SK-N-SH treated with all-trans-retinoic acid at 6 μM for 48 hours (cell line): ENCODE data around the gene PBX2.

Experiments used
- ATAC-seq: fragments of 200-7000 bp; cut with Tn5 transposase; 3 replicates; pipeline ENCODE4 v1.9.1; 2020; ENCODE audit warnings: mild to moderate bottlenecking, moderate library complexity
- BACH2 ChIP-seq: fragments of 250-450 bp; sonication (Bioruptor Pico); IDR thresholded peaks from 2 replicates; pipeline ENCODE4 v1.9.0; 2021; ENCODE audit warnings: mild to moderate bottlenecking, borderline replicate concordance
- CSDC2 ChIP-seq: fragments of 250-450 bp; sonication (Bioruptor Pico); IDR thresholded peaks from 2 replicates; pipeline ENCODE4 v1.5.0; 2020; ENCODE audit warnings: mild to moderate bottlenecking, moderate library complexity
- ESRRG ChIP-seq: fragments of 250-450 bp; sonication (Bioruptor Pico); IDR thresholded peaks from 2 replicates; pipeline ENCODE4 v1.6.1; 2021; ENCODE audit warnings: mild to moderate bottlenecking
- GLIS3 ChIP-seq: fragments of 250-450 bp; sonication (Bioruptor Pico); IDR thresholded peaks from 2 replicates; pipeline ENCODE4 v1.5.0; 2020; ENCODE audit warnings: mild to moderate bottlenecking, moderate library complexity
- ISL1 ChIP-seq: fragments of 250-450 bp; sonication (Bioruptor Pico); IDR thresholded peaks from 2 replicates; pipeline ENCODE4 v2.1.2; 2022; ENCODE audit warnings: mild to moderate bottlenecking, moderate library complexity
- OSR1 ChIP-seq: fragments of 250-450 bp; sonication (Bioruptor Pico); IDR thresholded peaks from 2 replicates; pipeline ENCODE4 v1.8.0; 2022; ENCODE audit warnings: moderate library complexity, mild to moderate bottlenecking, inconsistent platforms
- PPARA ChIP-seq: fragments of 250-450 bp; sonication (Bioruptor Pico); IDR thresholded peaks from 2 replicates; pipeline ENCODE4 v1.5.0; 2020; ENCODE audit warnings: mild to moderate bottlenecking, borderline replicate concordance
- RARB ChIP-seq: fragments of 250-450 bp; sonication (Bioruptor Pico); IDR thresholded peaks from 2 replicates; pipeline ENCODE4 v1.8.0; 2021; ENCODE audit warnings: mild to moderate bottlenecking, moderate library complexity
- TOX ChIP-seq: fragments of 250-450 bp; sonication (Bioruptor Pico); IDR thresholded peaks from 2 replicates; pipeline ENCODE4 v1.8.0; 2021; ENCODE audit warnings: mild to moderate bottlenecking, moderate library complexity, borderline replicate concordance
- ZC3H10 ChIP-seq: fragments of 250-450 bp; sonication (Bioruptor Pico); IDR thresholded peaks from 2 replicates; pipeline ENCODE4 v1.5.1; 2021; ENCODE audit warnings: mild to moderate bottlenecking, moderate library complexity
- ZNF565 ChIP-seq: fragments of 450-650 bp; formaldehyde crosslinking; conservative IDR thresholded peaks from 2 replicates; pipeline ENCODE4 v1.5.0; 2020; ENCODE audit warnings: low read depth, mild to moderate bottlenecking, moderate library complexity
- ZNF70 ChIP-seq: fragments of 450-650 bp; formaldehyde crosslinking; IDR thresholded peaks from 2 replicates; pipeline ENCODE4 v1.5.0; 2020; ENCODE audit warnings: mild to moderate bottlenecking, moderate library complexity
- ZNF8 ChIP-seq: fragments of 450-650 bp; formaldehyde crosslinking; IDR thresholded peaks from 2 replicates; pipeline ENCODE4 v1.5.0; 2020; ENCODE audit warnings: mild to moderate bottlenecking, moderate library complexity
- TF ChIP-seq, protein P1 (sequence below): fragments of 250-450 bp; sonication (Bioruptor Pico); IDR thresholded peaks from 2 replicates; pipeline ENCODE4 v1.8.0; 2020; ENCODE audit warnings: mild to moderate bottlenecking, moderate library complexity, borderline replicate concordance
- TF ChIP-seq, protein P2 (sequence below): fragments of 250-450 bp; sonication (Bioruptor Pico); IDR thresholded peaks from 2 replicates; pipeline ENCODE4 v1.5.0; 2020; ENCODE audit warnings: mild to moderate bottlenecking, moderate library complexity
- TF ChIP-seq, protein P3 (sequence below): fragments of 250-450 bp; sonication (Bioruptor Pico); IDR thresholded peaks from 2 replicates; pipeline ENCODE4 v1.5.1; 2020; ENCODE audit warnings: low read depth, mild to moderate bottlenecking, moderate library complexity
- TF ChIP-seq, protein P4 (sequence below): fragments of 250-450 bp; sonication (Bioruptor Pico); IDR thresholded peaks from 2 replicates; pipeline ENCODE4 v1.5.1; 2021; ENCODE audit warnings: mild to moderate bottlenecking, moderate library complexity
- TF ChIP-seq, protein P5 (sequence below): fragments of 250-450 bp; sonication (Bioruptor Pico); IDR thresholded peaks from 2 replicates; pipeline ENCODE4 v1.8.0; 2021; ENCODE audit warnings: low read depth, mild to moderate bottlenecking, moderate library complexity, borderline replicate concordance

Gene PBX2

DNA sequence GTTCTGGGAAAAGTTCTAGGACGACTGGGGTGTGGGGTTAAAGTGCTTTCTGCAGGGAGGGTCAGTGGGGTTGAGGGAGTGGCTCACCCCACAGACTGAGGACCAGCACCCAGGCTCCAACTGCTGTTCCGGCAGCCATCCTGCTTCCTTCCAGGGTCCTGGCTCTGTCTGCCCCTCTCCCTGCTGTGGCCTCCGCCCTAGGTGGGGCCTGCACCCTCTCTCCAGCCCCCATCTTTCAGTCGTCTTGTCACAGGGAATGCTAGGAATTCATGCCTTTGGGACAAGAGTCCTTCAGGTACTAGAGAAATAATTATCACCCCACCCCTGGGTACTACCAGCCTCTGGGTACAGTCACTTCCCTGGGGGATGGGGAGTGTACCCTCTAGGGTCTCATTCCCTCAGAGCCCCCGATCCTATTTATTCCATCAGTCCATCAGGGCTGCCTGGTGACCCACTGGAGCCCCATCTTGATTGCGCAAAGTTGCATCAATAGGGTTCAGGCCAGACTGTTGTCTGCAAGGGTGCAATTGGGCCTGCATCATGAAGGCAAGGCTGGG, 5.8 kb downstream of the PBX2 start, which contains the start of gene AGER (continued):
- TF ChIP-seq, protein P1, sequence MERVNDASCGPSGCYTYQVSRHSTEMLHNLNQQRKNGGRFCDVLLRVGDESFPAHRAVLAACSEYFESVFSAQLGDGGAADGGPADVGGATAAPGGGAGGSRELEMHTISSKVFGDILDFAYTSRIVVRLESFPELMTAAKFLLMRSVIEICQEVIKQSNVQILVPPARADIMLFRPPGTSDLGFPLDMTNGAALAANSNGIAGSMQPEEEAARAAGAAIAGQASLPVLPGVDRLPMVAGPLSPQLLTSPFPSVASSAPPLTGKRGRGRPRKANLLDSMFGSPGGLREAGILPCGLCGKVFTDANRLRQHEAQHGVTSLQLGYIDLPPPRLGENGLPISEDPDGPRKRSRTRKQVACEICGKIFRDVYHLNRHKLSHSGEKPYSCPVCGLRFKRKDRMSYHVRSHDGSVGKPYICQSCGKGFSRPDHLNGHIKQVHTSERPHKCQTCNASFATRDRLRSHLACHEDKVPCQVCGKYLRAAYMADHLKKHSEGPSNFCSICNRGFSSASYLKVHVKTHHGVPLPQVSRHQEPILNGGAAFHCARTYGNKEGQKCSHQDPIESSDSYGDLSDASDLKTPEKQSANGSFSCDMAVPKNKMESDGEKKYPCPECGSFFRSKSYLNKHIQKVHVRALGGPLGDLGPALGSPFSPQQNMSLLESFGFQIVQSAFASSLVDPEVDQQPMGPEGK (CRISPR knock-in tag) = no peak
- TF ChIP-seq, protein P2, sequence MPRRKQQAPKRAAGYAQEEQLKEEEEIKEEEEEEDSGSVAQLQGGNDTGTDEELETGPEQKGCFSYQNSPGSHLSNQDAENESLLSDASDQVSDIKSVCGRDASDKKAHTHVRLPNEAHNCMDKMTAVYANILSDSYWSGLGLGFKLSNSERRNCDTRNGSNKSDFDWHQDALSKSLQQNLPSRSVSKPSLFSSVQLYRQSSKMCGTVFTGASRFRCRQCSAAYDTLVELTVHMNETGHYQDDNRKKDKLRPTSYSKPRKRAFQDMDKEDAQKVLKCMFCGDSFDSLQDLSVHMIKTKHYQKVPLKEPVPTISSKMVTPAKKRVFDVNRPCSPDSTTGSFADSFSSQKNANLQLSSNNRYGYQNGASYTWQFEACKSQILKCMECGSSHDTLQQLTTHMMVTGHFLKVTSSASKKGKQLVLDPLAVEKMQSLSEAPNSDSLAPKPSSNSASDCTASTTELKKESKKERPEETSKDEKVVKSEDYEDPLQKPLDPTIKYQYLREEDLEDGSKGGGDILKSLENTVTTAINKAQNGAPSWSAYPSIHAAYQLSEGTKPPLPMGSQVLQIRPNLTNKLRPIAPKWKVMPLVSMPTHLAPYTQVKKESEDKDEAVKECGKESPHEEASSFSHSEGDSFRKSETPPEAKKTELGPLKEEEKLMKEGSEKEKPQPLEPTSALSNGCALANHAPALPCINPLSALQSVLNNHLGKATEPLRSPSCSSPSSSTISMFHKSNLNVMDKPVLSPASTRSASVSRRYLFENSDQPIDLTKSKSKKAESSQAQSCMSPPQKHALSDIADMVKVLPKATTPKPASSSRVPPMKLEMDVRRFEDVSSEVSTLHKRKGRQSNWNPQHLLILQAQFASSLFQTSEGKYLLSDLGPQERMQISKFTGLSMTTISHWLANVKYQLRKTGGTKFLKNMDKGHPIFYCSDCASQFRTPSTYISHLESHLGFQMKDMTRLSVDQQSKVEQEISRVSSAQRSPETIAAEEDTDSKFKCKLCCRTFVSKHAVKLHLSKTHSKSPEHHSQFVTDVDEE = no peak

DNA sequence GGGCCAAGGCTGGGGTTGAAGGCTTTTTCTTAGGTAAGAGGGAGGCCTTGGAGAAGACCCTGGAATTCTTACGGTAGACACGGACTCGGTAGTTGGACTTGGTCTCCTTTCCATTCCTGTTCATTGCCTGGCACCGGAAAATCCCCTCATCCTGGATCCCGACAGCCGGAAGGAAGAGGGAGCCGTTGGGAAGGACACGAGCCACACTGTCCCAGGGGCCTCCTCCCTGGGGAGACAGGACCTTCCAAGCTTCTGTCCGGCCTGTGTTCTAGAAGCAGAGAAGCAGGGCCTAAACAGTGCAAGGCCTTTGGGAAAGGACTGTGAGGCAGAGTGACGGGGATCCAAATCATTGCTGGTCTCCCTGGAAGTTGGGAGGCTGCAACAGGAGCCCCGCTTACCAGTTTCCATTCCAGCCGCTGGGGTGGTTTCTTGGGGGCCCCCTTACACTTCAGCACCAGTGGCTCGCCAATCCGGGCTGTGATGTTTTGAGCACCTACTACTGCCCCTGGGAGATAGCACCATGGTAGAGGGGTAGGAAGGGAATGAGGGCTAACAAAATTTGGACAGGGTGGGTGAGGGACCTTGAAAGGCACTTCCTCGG, 6.4 kb downstream of the PBX2 start:
- no peak for ATAC-seq
- TF ChIP-seq, protein P1 (CRISPR knock-in tag) = no peak
- TF ChIP-seq ESRRG (no peak), RARB (no peak), CSDC2 (CRISPR knock-in tag) (no peak), ZNF70 (CRISPR knock-in tag) (no peak), ISL1 (no peak), PPARA (CRISPR knock-in tag) (no peak), BACH2 (CRISPR knock-in tag) (no peak), ZNF8 (no peak), GLIS3 (CRISPR knock-in tag) (no peak)
- TF ChIP-seq, protein P3, sequence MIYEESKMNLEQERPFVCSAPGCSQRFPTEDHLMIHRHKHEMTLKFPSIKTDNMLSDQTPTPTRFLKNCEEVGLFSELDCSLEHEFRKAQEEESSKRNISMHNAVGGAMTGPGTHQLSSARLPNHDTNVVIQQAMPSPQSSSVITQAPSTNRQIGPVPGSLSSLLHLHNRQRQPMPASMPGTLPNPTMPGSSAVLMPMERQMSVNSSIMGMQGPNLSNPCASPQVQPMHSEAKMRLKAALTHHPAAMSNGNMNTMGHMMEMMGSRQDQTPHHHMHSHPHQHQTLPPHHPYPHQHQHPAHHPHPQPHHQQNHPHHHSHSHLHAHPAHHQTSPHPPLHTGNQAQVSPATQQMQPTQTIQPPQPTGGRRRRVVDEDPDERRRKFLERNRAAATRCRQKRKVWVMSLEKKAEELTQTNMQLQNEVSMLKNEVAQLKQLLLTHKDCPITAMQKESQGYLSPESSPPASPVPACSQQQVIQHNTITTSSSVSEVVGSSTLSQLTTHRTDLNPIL (CRISPR knock-in tag) = no peak
- TF ChIP-seq, protein P4, sequence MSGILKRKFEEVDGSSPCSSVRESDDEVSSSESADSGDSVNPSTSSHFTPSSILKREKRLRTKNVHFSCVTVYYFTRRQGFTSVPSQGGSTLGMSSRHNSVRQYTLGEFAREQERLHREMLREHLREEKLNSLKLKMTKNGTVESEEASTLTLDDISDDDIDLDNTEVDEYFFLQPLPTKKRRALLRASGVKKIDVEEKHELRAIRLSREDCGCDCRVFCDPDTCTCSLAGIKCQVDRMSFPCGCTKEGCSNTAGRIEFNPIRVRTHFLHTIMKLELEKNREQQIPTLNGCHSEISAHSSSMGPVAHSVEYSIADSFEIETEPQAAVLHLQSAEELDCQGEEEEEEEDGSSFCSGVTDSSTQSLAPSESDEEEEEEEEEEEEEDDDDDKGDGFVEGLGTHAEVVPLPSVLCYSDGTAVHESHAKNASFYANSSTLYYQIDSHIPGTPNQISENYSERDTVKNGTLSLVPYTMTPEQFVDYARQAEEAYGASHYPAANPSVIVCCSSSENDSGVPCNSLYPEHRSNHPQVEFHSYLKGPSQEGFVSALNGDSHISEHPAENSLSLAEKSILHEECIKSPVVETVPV = no peak
- TF ChIP-seq, protein P5, sequence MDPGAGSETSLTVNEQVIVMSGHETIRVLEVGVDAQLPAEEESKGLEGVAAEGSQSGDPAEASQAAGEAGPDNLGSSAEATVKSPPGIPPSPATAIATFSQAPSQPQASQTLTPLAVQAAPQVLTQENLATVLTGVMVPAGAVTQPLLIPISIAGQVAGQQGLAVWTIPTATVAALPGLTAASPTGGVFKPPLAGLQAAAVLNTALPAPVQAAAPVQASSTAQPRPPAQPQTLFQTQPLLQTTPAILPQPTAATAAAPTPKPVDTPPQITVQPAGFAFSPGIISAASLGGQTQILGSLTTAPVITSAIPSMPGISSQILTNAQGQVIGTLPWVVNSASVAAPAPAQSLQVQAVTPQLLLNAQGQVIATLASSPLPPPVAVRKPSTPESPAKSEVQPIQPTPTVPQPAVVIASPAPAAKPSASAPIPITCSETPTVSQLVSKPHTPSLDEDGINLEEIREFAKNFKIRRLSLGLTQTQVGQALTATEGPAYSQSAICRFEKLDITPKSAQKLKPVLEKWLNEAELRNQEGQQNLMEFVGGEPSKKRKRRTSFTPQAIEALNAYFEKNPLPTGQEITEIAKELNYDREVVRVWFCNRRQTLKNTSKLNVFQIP (CRISPR knock-in tag) = no peak

DNA sequence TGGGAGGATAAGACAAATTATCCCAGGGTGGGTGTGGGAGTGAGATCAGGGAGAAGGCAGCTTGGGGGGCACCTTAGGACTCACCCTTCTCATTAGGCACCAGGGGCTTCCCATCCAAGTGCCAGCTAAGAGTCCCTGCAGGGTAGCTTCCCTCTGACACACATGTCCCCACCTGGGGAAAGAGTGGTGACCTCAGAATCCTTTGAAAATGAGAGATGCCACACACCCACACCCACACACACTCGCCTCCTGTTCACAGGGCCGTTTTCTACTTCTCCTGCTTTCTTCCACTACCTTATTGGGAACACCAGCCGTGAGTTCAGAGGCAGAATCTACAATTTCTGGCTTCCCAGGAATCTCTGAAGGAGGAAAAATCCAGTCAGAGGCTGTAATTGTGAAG, 7.0 kb downstream of the PBX2 start:
- no peak for ATAC-seq
- TF ChIP-seq OSR1 (CRISPR knock-in tag) (no peak), ZC3H10 (no peak), TOX (CRISPR knock-in tag) (no peak), ZNF70 (CRISPR knock-in tag) (no peak), RARB (no peak), ZNF8 (no peak), ZNF565 (no peak), BACH2 (CRISPR knock-in tag) (no peak)
- TF ChIP-seq, protein P2 = no peak
- TF ChIP-seq, protein P5 (CRISPR knock-in tag) = no peak
- TF ChIP-seq, protein P3 (CRISPR knock-in tag) = no peak
